Cardiac fibroblast (primary cell): Measurements from ENCODE around the gene LZTR1.
"Not testable (repeated sequence)": the region's sequence is repeated elsewhere in the genome, so short reads cannot be mapped to it uniquely, and the experiment has no call there.

ENCODE experiments used
- DNase-seq, 2 donors: peaks; one replicate each; pipeline versions ENCODE4 v3.0.0 to v3.0.0-alpha.2; 2010; ENCODE audit warnings: low read depth in 2 of 2
- H3K4me3 ChIP-seq, 2 donors: replicated peaks in 1 of 2; 1 replicate in 1 of 2; 2 replicates in 1 of 2; pipeline ENCODE4 v1.5.1; 2011; ENCODE audit warnings: low read depth in 2 of 2, low read length in 2 of 2, mild to moderate bottlenecking in 2 of 2, moderate library complexity in 1 of 2
- TF ChIP-seq, protein P1 (sequence below): IDR thresholded peaks from one replicate; pipeline ENCODE4 v1.5.1; 2011; ENCODE audit warnings: low read depth, mild to moderate bottlenecking, low read length, inconsistent platforms

The LZTR1 gene

GRCh38 chr22:21038405-21038804 lies 56.3 kb downstream of the LZTR1 start:
- DNase-seq, result peak; percentile 13 to 75
- TF ChIP-seq, protein P1, sequence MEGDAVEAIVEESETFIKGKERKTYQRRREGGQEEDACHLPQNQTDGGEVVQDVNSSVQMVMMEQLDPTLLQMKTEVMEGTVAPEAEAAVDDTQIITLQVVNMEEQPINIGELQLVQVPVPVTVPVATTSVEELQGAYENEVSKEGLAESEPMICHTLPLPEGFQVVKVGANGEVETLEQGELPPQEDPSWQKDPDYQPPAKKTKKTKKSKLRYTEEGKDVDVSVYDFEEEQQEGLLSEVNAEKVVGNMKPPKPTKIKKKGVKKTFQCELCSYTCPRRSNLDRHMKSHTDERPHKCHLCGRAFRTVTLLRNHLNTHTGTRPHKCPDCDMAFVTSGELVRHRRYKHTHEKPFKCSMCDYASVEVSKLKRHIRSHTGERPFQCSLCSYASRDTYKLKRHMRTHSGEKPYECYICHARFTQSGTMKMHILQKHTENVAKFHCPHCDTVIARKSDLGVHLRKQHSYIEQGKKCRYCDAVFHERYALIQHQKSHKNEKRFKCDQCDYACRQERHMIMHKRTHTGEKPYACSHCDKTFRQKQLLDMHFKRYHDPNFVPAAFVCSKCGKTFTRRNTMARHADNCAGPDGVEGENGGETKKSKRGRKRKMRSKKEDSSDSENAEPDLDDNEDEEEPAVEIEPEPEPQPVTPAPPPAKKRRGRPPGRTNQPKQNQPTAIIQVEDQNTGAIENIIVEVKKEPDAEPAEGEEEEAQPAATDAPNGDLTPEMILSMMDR, result no peak
- H3K4me3 ChIP-seq, result no peak overlapping the region

DNA sequence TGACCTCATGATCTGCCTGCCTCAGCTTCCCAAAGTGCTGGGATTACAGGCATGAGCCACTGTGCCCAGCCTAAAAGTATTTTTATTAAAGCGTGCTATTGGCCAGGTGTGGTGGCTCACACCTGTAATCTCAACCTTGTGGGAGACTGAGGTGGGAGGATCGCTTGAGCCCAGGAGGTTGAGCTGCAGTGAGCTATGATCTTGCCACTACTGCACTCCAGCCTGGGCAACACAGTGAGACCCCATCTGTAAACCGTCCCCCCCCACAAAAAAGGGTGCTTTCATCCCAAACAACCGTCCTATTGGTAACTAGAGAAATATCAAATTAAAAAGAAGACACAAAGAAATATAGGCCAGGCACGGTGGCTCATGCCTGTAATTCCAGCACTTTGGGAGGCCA lies 57.1 kb downstream of the LZTR1 start:
- H3K4me3 ChIP-seq, DNase-seq: not testable (repeated sequence)

DNA sequence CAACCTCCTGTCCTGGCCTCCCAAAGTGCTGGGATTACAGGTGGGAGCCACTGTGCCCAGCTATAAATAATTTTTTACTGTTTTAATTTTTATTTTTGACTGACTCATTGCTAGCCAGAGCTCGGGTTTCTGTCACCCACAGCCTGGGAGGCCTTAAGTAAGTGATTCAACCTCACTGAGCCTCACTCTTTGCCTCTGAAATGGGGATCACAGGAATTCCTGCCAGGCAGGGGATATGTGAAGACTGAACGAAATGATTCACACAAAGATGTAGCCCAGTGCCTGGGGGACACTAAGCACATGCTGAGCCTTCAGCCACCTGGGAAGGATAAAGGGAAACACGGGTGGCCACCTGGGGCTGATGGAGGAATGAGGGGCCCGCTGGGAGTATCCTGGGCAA lies 59.8 kb downstream of the LZTR1 start:
- TF ChIP-seq, protein P1, result no peak
- DNase-seq, result peak; percentile 27 to 70
- no peak overlapping the region for H3K4me3 ChIP-seq

GRCh38 chr22:21042978-21043859 lies 61.1 kb downstream of the LZTR1 start:
- TF ChIP-seq, protein P1, result no peak
- DNase-seq, result no peak

DNA sequence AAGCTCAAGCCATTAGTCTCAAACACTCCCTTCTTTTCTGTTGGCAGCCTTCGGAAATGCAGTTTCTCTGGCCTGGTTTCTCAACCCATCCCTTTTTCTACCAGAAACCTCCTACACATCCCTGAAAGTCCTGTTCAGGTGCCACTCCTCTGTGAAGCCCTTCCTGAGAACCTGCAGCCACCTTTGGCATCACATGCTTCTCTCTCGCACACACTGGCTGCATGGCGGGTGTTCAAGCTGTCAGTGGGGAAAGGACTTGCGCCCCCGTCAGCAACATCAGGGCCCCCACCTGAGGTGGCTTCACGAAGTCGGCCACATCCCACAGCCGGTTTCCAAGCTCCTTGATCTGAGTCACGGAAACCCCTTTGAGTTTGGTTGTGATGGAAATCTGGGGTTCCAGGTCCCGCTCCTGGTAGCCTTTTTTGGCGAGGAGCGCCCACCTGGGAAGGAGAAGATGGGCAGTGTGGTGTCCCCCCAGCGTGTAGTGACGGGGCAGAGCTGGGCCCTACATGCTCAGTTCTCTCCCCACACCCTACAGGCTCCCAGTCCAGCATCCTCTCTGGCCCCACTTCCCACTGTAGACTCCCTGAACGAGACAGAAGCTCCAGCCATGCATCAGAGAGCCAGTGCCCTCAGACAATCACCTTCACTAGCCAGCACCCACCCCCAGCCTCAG lies 61.9 kb downstream of the LZTR1 start:
- no peak for DNase-seq
- H3K4me3 ChIP-seq, result no peak overlapping the region
- TF ChIP-seq, protein P1, result no peak

More at GRCh38 chr22:21042978-21043859, 61.1 kb downstream of the LZTR1 start:
- H3K4me3 ChIP-seq, result no peak overlapping the region

GRCh38 chr22:21044931-21045584 lies 63.0 kb downstream of the LZTR1 start:
- H3K4me3 ChIP-seq, result peak overlapping the region; percentile 19 to 49
- TF ChIP-seq, protein P1, result no peak
- peak; percentile 73 to 86 for DNase-seq
